BE2C (cell line): ENCODE data around the gene FAM53B.
A peak's percentile ranks its signal among the peaks of the same experiment; 100 is the strongest.

Source experiments
- DNase-seq: peaks from one replicate; pipeline ENCODE4 v3.0.0-alpha.2; 2020
- H3K27me3 ChIP-seq: fragments of 250-450 bp; sonication (Bioruptor Pico); 2 replicates; pipeline ENCODE4 v1.5.1; 2020; ENCODE audit warnings: mild to moderate bottlenecking
- H3K36me3 ChIP-seq: fragments of 250-450 bp; sonication (Bioruptor Pico); 2 replicates; pipeline ENCODE4 v1.5.1; 2020; ENCODE audit warnings: mild to moderate bottlenecking
- H3K4me1 ChIP-seq: fragments of 250-450 bp; sonication (Bioruptor Pico); 2 replicates; pipeline ENCODE4 v1.5.1; 2020
- H3K4me3 ChIP-seq: 2 replicates; pipeline ENCODE4 v1.5.1; 2011; ENCODE audit warnings: low read depth, low read length
- H3K9me3 ChIP-seq: fragments of 250-450 bp; sonication (Bioruptor Pico); 2 replicates; pipeline ENCODE4 v1.5.1; 2020
- TF ChIP-seq, protein P1 (sequence below): IDR thresholded peaks from 2 replicates; pipeline ENCODE4 v1.5.1; 2012; ENCODE audit warnings: mild to moderate bottlenecking, low read depth, low read length

The FAM53B gene

DNA sequence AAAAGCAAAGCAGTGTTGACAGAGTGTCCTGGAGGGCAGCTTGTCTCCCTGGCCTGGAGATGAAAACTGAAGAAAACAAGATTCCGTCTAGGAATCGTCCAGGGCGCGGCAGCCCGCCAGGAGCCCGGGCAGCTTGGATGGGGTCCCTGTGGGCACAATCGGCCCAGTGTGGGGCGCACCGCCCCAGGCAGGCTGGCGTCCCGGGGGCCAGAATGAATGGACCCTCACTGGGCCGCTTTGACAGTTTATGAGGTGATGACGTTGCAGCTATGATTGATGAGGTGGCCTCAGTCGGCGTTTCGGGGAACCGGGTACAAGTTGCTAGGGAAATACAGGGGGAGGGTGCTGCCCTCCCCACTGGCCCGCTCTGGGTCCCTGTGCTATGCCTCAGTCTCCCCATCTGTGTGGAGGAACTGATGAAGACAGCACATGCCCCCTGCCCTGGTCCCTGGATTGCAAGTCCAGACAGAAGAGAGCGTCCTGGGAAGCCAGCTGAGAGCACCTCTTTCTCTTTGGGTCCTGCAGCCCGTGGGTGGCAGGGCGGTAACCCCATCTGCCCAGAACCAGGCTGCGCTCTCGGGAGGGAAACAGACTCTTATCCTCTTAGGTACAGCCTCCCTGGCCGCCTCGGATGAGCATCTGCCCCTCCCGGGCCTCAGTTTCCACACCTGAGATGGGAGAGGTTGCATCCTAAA, 151.3 kb downstream of the FAM53B start:
- Histone ChIP-seq H3K4me3 (no peak overlapping the region), H3K9me3 (no peaks in the 10 kb centered on the region), H3K36me3 (no peaks in the 10 kb centered on the region), H3K27me3 (no peaks in the 10 kb centered on the region), H3K4me1 (0 out of 2 replicates have a peak, but pooled peaks cover 5% of the 10 kb centered on the region)
- DNase-seq = peak; percentile 2
- TF ChIP-seq, protein P1, sequence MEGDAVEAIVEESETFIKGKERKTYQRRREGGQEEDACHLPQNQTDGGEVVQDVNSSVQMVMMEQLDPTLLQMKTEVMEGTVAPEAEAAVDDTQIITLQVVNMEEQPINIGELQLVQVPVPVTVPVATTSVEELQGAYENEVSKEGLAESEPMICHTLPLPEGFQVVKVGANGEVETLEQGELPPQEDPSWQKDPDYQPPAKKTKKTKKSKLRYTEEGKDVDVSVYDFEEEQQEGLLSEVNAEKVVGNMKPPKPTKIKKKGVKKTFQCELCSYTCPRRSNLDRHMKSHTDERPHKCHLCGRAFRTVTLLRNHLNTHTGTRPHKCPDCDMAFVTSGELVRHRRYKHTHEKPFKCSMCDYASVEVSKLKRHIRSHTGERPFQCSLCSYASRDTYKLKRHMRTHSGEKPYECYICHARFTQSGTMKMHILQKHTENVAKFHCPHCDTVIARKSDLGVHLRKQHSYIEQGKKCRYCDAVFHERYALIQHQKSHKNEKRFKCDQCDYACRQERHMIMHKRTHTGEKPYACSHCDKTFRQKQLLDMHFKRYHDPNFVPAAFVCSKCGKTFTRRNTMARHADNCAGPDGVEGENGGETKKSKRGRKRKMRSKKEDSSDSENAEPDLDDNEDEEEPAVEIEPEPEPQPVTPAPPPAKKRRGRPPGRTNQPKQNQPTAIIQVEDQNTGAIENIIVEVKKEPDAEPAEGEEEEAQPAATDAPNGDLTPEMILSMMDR = no peak

DNA sequence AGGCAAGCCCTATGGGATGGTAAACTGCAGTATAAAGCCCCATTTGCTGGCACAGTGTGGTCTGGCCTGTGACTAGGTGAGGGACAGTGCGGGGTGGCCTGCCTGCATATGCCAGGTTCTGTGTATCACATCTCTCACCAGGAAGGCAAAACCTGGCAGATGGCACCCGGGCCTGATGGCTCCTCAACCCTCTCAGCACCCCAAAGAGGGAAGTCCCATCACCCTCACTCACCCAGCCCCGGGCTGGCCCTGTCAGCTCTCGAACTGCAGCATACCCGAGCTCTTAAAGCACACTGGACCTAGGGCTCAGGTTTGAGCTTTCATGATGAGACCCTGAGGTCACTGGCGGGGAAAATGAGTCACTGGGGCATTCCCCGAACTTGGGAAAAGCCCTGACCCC, 152.1 kb downstream of the FAM53B start:
- TF ChIP-seq, protein P1 = no peak
- Histone ChIP-seq H3K27me3 (no peaks in the 10 kb centered on the region), H3K9me3 (no peaks in the 10 kb centered on the region), H3K36me3 (no peaks in the 10 kb centered on the region), H3K4me3 (no peak overlapping the region), H3K4me1 (0 out of 2 replicates have a peak, but pooled peaks cover 5% of the 10 kb centered on the region)
- no peak for DNase-seq

DNA sequence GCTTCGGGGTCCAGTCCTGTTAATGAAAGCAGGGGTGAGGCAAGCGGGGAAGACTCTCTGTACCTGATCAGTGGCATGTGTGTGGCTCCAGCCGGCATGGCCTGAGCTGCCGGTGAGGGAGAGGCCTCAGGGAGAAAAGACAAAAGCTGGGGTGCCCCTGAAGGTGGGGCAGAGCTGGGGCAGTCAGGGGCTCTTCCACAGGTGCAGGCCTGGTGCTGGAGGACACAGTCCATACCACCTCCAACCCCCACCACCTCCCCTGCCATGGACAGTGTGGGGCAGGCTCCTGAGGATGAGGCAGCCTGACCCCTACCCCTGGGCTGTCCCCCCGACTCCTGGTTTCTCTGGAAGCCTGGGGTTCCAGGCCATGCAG, 153.1 kb downstream of the FAM53B start:
- no peaks in the 10 kb centered on the region for H3K36me3 ChIP-seq
- no peaks in the 10 kb centered on the region for H3K27me3 ChIP-seq
- H3K9me3 ChIP-seq = no peaks in the 10 kb centered on the region
- H3K4me3 ChIP-seq = no peak overlapping the region
- no peak for DNase-seq
- H3K4me1 ChIP-seq = 0 out of 2 replicates have a peak, but pooled peaks cover 5% of the 10 kb centered on the region
- TF ChIP-seq, protein P1 = no peak

DNA sequence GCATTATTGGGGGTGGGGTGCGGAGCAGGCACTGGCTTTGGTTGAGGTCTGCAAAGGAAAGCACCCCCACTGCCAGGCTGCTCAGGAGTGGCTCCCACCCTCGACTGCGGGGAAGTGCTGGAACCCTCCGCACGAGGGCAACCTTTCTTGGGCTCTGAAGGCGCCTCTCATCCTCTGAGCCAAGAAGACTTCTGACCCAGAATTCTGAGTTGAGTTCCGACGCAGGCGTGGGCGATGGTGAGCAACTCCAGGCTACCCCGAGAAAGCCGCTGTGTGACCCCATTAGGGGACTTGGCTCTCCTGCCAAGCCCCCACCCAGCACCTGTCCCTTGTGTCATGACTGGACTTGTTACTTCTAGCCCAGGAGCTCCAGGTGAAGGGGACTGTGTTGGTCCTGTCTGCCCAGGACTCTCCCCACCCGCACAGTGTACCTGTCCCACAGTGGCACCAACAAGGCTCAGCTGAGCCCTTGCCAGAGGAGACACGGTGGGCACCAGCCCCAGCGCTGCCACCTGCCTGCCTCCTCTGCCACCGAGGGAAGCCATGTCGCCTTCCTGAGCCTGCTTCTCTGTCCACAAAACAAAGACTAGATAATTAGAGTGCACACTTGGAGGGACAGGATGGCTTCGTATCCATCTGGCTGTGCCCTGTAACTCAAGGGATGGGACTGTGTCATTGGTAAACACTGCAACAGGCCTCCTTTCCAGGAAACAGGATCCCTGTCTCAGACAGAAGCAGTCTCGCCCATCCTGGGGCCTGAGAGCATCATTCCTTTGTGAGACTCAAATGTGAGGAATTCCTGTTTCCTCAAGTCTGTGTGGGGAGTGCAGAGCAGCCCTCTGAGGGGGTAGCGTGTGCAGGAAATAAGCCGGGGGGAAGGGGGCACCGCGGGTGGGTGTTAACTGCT, 153.7 kb downstream of the FAM53B start:
- Histone ChIP-seq H3K4me1 (0 out of 2 replicates have a peak, but pooled peaks cover 5% of the 10 kb centered on the region), H3K36me3 (no peaks in the 10 kb centered on the region), H3K9me3 (no peaks in the 10 kb centered on the region), H3K4me3 (no peak overlapping the region), H3K27me3 (no peaks in the 10 kb centered on the region)
- TF ChIP-seq, protein P1 = no peak
- DNase-seq = no peak

DNA sequence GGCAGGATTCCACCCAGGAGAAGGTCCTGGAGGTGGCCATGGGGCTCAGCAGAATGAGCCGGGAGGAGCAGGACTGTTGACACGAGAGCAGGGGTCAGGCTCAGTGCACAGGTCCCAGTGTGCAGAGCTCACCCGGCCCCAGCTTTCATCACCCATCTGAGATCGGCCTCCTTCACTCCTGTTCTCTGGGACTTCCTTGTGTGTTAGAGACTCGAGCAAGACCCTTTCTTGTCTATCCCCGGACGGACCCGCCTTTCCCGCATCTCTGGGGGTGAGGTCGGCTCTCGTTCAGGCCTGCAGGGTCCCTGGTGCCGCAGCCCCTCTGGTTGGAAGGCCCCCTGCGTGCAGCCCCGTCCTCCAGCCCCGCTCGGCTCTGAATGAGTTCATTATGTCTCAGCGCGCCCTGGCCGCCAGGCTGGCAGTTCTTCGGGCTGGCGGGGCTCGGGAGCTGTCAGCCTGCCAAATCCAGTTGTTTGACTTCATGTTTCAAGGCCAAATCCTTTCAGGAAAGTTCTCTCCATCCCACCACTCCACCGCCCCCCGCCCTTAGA, 154.6 kb downstream of the FAM53B start:
- H3K27me3 ChIP-seq = no peaks in the 10 kb centered on the region
- H3K36me3 ChIP-seq = no peaks in the 10 kb centered on the region
- H3K4me1 ChIP-seq = 0 out of 2 replicates have a peak, but pooled peaks cover 5% of the 10 kb centered on the region
- no peak overlapping the region for H3K4me3 ChIP-seq
- H3K9me3 ChIP-seq = no peaks in the 10 kb centered on the region
- TF ChIP-seq, protein P1 = no peak
- DNase-seq = peak; percentile 1
